GM21360 (cell line): ENCODE measurements around the gene KCNQ5.
A peak's percentile ranks its signal among the peaks of the same experiment; 100 is the strongest.

Experiments
- ATAC-seq: cut with Tn5 transposase; IDR thresholded peaks from one replicate; pipeline ENCODE4 v1.9.1; 2021; ENCODE audit warnings: mild to moderate bottlenecking, moderate library complexity; ENCODE audit not compliant: unreplicated experiment

Gene KCNQ5

DNA sequence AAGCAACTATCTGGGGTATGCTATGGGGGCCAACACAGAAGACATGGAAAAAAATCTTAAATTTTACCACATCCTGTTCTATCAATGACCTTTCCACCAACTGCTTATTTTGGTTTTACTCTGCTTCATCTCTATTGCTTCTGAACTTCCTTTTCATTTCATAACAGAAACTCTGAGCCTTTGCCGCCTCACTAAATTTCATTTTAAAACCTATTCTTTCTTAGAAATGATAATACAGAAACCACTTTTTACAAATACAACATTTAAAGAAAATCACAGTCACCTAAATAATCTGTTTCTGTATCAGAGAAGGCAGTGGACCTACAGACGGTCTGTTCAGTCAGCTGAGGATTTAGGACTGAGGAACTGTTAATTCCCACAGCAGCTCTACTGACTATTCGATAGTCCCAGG is 117.5 kb downstream of the KCNQ5 start:
- peak; percentile 54 for ATAC-seq

DNA sequence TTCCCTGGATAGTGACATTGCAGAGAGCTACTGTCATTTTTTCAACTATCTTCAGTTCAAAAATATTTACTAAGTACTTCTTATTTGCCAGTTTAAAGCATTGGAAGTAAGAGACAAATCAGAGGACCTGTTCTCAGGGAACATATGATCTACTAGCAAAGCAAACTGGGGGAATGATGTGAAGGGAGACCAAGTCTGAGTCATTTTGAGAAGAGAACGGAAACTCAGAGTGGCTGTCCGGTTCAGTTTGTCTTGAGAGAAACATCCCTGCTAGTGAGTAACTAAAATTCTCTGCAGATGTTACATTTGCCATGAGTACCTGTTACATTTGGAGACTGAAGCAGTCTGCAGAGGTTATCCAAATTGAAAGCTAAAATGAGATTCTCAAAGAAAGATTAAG is 118.3 kb downstream of the KCNQ5 start:
- ATAC-seq, result peak; percentile 85

DNA sequence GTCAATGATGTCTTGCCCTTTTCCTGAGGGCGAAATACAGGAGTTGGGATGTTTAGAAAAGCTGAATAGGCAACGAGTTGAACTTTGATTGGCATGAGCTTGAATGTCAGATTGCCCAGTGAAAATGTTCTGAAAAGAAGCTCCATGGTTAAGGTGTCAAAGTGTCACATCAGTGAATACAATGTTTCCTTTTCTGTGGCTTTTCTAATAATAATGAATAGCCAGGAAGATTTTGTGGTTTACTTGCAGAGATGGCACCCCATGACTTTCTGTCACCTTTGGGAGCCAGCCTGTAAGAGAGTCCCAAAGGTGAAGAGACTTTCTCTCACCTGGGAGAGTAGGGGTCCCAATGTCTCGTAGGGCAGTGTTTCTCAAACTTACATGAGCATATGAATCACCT is 119.2 kb downstream of the KCNQ5 start:
- ATAC-seq, result no peak

DNA sequence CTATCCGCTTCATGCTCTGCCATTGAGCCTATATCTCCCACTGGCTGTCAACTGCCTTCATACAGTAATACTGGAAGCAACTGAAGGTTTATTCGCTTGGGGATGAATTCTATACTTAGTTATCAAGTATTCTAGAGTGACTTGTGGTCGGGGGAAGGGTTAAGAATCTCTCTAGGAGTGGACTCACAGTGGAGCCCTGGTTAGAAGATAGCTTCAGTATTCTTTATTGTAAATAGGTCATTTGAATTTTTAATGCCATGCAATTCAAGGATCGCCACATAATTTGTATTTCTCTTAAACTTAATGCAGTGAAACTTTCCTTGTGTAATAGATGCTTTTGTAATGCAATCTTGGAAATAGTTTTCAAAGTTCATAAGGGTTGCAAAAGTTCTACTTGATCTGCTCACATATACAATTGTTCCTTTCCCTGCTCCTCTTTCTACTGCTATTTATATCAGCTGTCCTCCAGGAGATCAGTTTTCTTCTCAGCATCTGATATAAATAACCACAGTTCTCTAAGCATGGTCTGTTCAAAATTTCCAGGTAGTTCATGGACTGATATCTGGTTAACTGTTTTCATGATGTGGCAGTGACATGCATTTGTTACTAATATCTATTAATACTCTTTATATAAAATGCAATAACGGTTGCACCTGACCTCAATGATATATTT is 120.3 kb downstream of the KCNQ5 start:
- ATAC-seq, result no peak

DNA sequence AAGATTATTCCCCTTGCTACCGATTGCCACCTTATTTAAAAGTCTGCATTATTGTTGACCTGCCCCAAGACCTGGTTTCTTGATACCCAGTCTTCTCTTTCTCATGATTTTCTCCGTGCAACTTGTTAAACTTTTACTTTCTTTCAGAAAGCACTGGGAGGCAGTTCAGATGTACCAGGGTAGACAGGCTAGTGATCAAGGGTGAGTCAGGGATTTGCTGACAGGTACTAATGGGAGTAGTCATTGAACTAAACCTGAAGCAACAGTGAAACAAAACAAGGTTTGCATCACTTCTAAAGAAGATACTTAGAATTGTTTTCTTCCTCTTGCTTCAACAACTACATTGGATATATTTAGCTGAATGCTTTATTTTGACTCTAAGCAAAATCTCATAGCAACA is 124.4 kb downstream of the KCNQ5 start:
- no peak for ATAC-seq

DNA sequence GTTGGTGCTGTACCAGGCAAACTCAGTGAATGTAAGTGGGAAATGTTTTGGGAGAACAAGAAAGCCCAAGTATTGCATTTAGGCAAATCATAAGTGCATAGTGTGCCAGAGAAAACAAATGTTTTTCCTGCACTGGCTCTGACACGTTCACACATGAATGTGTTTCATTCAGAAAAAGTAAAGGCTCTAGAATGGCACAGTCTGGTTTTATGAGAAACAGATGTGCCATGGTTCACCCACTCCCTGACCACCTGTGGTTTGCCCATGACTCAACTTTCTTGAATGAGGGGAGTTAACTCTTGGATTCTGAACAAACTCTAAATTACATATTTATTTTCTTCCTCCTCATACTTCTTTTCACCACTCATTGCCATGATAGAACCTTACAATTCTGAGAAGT is 126.9 kb downstream of the KCNQ5 start:
- no peak for ATAC-seq

DNA sequence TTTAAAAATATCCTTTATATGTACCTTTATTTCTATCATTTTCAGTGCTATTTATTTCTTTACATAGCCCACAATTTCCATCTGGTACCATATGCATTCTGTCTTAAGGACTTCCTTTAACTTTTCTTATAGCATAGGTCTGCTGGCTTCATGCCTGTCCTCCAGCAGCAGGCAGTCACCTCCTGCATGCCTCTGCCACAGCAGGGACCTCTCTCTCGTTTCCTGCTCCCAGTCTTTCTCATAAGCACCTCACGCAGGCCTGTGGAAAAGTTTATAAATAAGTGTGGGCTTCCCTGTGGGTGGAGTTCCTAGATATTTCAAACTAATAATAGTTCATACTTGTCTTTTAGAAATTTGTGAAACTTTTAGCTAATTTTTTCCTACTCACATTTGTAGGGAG is 133.9 kb downstream of the KCNQ5 start:
- ATAC-seq, result no peak

DNA sequence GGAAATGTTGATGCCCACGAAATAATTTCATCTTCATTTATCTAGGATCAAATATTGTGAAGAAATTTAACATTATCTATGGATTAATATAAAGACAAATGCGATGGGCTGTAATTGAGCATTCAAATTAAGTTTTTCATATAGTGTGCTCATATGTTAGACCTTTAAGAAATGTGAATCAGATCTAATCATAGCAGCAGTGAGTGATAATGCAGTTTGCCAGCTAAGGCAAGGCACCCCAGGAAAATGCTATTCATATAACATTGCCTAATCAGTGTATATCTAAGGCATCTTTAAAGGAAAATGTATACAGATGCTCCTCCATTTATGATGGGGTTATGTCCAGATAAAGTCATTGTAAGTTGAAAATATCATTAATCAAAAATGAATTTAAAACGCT is 135.2 kb downstream of the KCNQ5 start:
- ATAC-seq, result no peak

DNA sequence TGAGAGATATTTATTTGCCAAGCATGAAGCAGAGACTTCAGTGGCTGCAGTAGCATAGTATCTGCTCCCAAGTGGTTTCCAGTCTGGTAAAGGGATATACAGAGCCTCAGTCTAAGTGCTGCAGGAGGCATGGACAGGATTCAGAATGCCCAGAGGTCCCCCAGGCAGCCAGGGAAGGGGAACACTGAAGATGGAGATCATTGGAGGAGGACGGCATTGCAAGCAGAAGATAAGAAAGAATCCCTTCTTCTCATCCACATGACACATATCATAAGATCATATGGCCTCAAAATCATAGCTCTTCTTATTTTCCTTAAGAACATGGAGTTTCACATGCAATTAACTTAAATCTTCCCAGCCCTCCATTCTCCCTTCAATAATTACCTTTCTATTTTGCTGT is 136.1 kb downstream of the KCNQ5 start:
- ATAC-seq, result no peak

DNA sequence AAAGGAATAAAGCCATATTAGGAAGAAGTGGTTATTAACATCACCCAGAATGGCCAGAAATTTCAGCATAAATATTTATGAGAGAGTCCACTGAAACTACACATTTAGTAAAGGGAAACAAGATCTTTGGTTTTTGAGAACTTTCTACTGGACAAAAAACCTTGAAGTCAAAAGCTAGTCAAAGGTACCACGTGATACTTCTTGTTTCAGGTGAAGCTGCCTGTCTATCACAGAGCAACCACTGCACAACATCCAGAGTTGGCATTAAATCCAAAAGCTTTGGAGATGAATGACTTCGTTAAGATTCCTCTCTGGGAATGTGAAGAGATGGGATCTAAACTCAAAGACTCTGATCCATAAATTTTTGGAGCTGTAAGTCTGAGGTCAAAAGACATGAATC is 137.0 kb downstream of the KCNQ5 start:
- no peak for ATAC-seq

DNA sequence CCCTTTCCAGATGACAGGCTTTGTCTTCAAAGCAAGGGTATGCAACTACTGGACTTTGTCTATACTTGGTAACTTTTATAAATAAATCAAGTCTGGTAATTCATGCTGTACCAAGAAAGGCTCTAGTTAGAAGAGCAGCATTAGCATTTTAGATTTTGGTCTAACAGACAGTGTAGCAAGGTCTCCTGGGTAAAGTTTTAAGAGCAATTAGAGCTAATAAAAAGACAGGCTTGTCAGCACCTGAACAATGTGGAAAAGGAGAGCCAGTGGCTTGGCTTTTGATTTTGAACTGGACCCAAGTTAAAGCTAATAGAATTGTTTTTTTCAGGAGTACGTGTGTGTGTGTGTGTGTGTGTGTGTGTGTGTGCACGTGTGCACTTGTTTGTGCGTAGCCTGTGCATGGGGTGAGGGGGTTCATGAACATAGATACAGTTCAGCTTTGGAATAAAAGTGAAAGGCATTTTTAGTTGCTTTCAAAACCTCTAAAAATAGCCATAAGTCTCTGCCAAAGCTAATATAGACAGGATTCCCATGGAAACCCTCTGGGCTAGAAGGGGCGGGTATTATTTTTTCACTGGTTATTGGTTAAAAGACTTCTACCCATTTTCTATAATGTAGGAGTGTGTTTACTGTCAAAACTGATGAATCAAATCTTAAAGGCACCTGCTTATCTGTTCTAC is 138.4 kb downstream of the KCNQ5 start:
- no peak for ATAC-seq

DNA sequence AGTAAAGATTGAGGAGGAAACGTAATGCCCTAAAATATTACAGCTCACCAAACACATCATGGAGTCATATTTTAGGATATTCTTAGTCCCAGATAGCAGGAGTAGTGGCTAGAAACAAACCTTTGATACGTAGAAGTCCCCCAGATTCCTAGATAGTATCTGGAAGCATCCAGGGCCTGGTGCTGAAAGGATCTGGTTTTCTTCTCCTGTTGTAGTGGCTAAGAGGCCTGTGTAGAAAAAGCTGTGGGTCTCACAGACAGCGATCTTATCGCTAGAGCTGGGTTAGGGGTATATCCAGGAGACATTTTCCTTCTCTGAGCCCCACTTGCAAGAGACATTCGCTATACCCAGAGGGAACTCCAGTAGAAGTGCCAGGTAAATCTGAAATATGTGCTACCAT is 139.9 kb downstream of the KCNQ5 start:
- ATAC-seq, result no peak

DNA sequence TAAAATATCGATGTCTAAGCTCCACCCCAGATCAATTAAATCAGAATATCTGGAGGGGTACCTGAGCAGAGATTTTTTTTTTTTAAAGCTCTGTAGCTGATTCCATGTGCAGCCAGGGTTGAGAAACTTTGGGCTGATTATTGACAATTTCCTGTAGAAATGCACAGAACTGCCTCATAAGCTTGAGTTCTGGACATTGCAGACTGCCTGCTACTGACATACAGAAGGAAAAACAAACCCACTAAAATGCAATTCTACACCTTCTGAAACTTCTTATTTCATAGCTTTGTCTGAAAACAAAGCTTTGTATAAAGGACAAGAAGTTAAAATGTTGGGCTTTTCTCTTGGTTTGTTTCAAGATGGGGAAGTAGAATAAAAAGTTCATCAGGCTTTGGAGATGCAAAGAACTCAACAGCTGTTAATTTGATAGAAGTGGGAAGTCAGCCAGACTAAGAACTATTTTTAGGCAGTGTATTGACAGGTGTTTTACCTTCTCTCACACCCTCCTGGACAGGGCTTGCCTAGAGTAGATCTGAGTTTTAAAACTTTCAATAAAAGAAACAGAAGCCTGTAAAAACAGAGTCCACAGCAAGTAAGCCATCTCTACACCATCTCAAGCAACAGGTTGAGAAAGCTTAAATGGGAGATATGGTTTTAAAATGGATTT is 147.7 kb downstream of the KCNQ5 start:
- ATAC-seq, result no peak

DNA sequence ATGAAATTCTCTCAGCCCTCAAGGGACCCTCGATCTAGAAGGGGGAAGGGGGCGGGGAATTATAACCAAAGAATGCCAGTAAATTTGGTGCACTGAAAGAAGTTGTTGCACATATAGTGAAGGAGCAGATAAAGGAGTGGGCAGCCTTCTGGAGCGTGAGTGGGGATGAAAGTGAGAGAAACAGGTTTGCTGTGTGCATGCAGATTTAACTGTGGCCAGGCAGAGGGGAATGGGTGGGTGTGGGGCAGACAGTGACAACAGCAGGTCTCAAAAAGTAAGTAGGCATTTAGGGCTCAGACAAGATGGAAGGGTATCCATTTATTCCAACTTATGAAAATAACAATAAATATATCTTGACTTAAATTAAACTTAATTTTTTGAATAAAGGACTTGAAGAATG is 149.1 kb downstream of the KCNQ5 start:
- ATAC-seq, result no peak

DNA sequence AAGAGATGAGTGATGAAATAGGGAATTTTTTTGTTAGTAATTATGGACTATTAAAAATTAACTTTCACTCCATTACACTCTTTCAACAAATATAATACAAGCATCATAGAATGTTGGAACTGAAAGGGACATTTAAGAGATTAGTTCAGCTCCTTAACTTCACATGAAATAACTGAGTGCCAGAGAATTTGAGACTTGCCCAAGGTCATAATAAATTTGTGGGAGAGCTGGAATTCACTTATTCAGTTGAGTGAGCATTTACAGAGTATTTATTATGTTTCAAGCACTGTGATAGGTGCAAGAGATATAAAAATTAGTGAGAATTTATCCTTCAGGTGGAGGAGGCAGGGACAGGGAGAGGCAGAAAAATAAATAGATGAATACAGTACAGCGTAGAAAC is 154.6 kb downstream of the KCNQ5 start:
- ATAC-seq, result no peak

DNA sequence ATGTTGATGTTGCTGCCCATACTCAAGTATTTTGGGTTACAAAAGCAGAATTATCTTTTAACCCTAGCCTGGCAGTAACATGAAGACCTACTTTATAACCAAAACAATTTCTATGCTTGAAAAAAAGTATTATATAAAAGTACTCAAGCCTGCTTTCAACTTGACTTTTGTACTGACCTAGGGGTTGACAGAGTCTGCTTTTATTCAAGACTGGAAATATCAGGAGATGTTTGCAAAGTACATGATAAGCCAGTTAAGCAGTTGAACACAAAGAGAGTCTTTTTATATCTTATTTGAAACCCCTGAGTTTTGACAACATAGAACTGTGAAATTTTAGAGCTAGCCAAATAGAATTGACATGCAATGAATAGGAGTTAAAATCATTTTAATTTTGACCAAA is 159.8 kb downstream of the KCNQ5 start:
- ATAC-seq, result no peak

DNA sequence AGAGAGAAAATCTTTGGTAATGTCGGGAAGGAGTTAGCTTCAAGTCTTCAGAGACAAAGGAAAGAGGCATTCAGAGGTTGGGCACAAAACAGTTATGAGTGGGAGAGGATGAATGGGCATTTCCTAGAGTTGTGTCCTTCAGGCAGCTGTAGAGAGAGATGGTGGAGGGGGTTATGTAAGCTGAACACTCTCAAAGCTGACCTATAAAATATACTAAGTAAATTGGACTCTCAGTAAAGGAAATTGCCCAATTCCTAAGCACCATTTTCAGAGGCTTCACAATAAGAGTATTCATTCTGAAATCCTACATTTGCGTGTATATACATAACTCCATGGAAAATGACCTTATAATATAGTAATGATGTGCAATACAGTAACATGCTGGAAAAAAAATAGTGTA is 161.2 kb downstream of the KCNQ5 start:
- ATAC-seq, result no peak

DNA sequence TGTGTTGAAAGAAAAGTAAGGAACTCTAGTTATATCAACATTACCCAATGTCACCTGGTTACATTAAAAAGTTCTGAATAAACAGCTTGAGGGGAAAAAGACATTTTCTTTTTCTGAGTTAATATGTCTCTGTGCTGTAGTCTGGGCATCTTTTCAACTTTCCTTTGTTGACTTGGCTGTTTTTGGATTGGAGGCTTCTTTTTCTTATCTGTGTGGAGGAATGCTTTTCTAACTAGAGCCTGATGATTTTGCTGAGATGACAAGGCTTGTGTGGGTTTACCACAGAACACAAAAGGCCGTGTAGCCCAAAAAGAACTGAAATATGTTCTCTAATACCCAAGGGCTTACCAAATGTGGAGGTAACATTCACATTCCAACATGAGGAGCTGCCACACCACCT is 161.8 kb downstream of the KCNQ5 start:
- no peak for ATAC-seq

DNA sequence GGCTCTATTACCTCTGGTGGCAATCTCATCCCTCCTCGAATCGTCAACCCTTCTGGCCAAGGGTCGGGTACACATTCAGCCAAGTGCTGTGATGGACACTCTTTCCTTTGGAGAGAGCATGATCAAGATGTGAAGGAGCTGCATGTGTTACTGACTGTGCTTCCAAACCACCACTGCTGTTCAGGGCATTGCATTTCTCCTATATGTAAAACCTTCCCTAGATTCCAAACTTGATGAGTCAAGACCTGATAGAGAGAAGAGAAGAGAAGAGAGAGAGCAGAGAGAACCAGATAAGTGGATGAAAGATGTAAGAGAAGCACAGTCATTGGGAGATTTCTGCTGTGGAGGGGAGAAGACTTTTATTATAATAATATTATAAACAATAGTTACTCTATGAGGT is 162.2 kb downstream of the KCNQ5 start:
- no peak for ATAC-seq

DNA sequence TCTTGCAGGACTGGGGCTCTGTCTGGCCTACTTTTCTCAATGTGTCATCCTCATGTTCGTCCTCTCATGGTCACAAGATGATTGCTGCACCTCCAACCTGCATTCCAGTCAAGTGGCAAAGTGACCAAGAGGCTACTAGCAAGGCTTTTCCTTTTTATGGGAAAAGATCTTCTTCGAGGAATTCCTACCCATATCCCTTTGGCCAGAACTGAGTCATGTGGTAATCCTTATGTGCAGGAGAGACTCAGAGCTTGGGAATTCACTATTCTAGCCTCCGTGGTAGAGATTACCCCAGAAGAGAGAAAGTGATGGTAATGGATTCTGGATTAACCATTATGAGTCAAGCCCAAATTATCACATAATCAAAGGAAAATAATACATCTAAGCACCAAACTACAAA is 162.7 kb downstream of the KCNQ5 start:
- no peak for ATAC-seq

DNA sequence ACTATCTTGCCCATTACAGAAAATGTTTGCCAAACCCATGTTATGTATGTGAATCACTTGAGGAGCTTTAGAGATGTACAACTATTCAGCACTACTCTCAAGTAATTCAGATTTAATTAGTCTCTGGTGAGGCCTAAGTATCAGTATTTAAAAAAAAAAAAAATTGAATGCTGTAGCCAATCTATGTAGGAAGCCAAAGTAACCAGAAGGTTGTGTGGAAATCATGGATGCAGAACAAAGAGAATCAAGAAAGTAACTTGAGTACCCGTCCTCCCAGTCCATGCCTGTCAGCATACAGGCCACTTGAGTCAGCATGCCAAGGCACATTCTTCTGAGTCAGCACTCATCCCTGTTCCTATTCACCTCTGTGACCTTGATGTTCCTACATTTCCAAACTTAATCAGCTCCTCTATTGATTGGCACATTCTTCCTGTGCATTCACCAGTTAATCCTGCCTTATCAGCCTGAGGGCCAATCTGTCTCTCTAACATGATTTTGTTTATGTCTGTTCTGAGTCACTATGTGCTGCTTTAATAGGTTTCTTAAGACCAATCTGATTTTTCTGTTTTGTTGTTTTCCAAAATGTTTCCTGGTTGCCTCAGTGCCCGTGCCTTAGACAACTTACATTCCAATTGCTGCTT is 165.6 kb downstream of the KCNQ5 start:
- ATAC-seq, result no peak

DNA sequence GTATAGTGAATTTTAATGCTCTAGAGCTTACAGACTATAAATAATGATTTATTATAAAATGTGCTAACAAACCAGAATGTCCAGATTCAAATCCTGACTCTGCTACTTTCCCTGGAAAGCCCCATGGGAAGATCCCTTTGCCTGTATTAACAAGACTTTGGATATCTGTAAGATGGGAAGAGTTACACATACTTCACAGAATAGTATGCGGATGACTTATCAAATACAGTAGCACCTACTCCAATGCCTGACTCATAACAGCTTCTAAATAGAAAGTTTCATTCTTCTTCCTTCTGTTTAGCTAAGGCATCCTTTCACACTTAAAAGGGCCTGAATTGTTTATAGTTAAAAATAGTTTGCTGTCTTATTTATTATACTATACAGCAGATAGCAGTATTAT is 166.3 kb downstream of the KCNQ5 start:
- no peak for ATAC-seq
